K562 (cell line): Measurements from ENCODE around the gene PRUNE1. TPM values are rescaled to one million over a fixed set of nuclear protein-coding genes. Genes with fewer than 3 reads are reported as not detected.
A peak's percentile ranks its signal among the peaks of the same experiment; 100 is the strongest.

Source experiments
- ARID3B ChIP-seq: fragments of 250-450 bp; sonication (Bioruptor Pico); IDR thresholded peaks from 2 replicates; pipeline ENCODE4 v1.4.0; 2020; ENCODE audit warnings: borderline replicate concordance
- GMEB1 ChIP-seq: fragments of 250-450 bp; sonication (Bioruptor Pico); IDR thresholded peaks from 2 replicates; pipeline ENCODE4 v1.4.0; 2020; ENCODE audit warnings: mild to moderate bottlenecking
- HNRNPLL ChIP-seq: fragments of 200-400 bp; formaldehyde crosslinking; IDR thresholded peaks from 2 replicates; pipeline ENCODE4 v1.6.1; 2017; ENCODE audit warnings: low read length, low read depth, mild to moderate bottlenecking; ENCODE audit not compliant: poor library complexity, severe bottlenecking
- MXI1 ChIP-seq: IDR thresholded peaks from 2 replicates; pipeline ENCODE4 v1.6.1; 2011; ENCODE audit warnings: low read depth, mild to moderate bottlenecking, improper control_type of control experiment, low read length
- RCOR1 ChIP-seq, 2 experiments: IDR thresholded peaks; 2 replicates each; pipeline ENCODE4 v1.6.1; 2012; ENCODE audit warnings: low read depth in 2 of 2, low read length in 2 of 2, borderline replicate concordance in 1 of 2, improper control_type of control experiment in 1 of 2
- THRB ChIP-seq: fragments of 450-650 bp; formaldehyde crosslinking; conservative IDR thresholded peaks from 2 replicates; pipeline ENCODE4 v1.4.0; 2022; ENCODE audit warnings: mild to moderate bottlenecking, missing genetic modification characterization
- ZBTB12 ChIP-seq: fragments of 250-450 bp; sonication (Bioruptor Pico); IDR thresholded peaks from 2 replicates; pipeline ENCODE4 v1.4.0; 2020
- polyA plus RNA-seq, 8 experiments: library from polyadenylated mRNA; depleted of rRNA in 4 of 8; stranded (reverse) in 5 of 8; unstranded in 3 of 8; fragments of >200 nt; fragmentation: Nextera tagmentation in 2 of 8; fragmentation: Illumina TruSeq in 1 of 8; extraction: Ambion mirVana in 2 of 8; extraction: Trizol in 1 of 8; gene quantifications; 2 replicates each; pipeline versions ENCODE4 v1.2.1 to v1.2.3, GENCODE V29; 2011 to 2014; ENCODE audit warnings: inconsistent platforms in 1 of 8, missing spikeins in 1 of 8
- total RNA-seq, 7 experiments: library from RNA; depleted of rRNA in 6 of 7; stranded (reverse); fragments of >200 nt in 6 of 7; fragmentation: Illumina TruSeq in 2 of 7; extraction: Trizol in 2 of 7; gene quantifications; 2 replicates each; pipeline versions ENCODE4 v1.2.1 to v1.2.3, GENCODE V29; 2011 to 2021; ENCODE audit warnings: low replicate concordance in 1 of 7

The PRUNE1 gene
- total and polyA plus RNA-seq, 9 of the 15 experiments (the other 6 are each of a cell fraction or from before 2014, with no cell fraction given) = 16.7 to 48.3 (median 26.2) TPM

- TF ChIP-seq ZBTB12 (CRISPR knock-in tag) = peak; percentile 66; the same call in 1 of the 2 replicates
- TF ChIP-seq THRB (CRISPR knock-in tag) = 0 out of 2 replicates have a peak, but pooled peaks have one; percentile 10
- TF ChIP-seq HNRNPLL = peak; percentile 90
- peak; percentile 89 for TF ChIP-seq GMEB1
- no peak for TF ChIP-seq ARID3B (CRISPR knock-in tag)
- 0 out of 2 replicates have a peak, but pooled peaks have one; percentile 42 for TF ChIP-seq MXI1
- peak in 1 of 2 experiments; percentile 3; a peak in 1 of 4 replicates for TF ChIP-seq RCOR1 (IDR thresholded peaks at IDR 0.05; ENCODE audit: borderline replicate concordance in 1 of 2, low read depth in 2 of 2, low read length in 2 of 2)
These were observed at the start of gene PRUNE1 (continued) for GRCh38 chr1:151008244-151009205.
